Stimulated activated CD4-positive, alpha-beta T cell treated with anti-CD3 and anti-CD28 coated beads, Interleukin-12 subunit alpha, Interleukin-12 subunit beta, amount 100 ng/mL, for 48 hours (primary cell): ENCODE results near the gene ZFYVE1.
A peak's percentile ranks its signal among the peaks of the same experiment; 100 is the strongest.
"Not testable (repeated sequence)": the region's sequence is repeated elsewhere in the genome, so short reads cannot be mapped to it uniquely, and the experiment has no call there.

ENCODE experiments used
- DNase-seq, 3 donors: peaks; one replicate each; pipeline ENCODE4 v3.0.0-alpha.2; 2020; ENCODE audit warnings: low read depth in 2 of 3, low spot score in 1 of 3

Gene ZFYVE1

GRCh38 chr14:72958548-72958947, 68.4 kb downstream of the ZFYVE1 start:
- no peak for DNase-seq

- DNase-seq = no peak
These were observed 69.7 kb downstream of the ZFYVE1 start for GRCh38 chr14:72957213-72957612.

GRCh38 chr14:72956741-72957140, 70.2 kb downstream of the ZFYVE1 start:
- not testable (repeated sequence) for DNase-seq

GRCh38 chr14:72952171-72952570, 74.7 kb downstream of the ZFYVE1 start:
- no peak for DNase-seq

GRCh38 chr14:72948481-72949138, 78.3 kb downstream of the ZFYVE1 start:
- peak; percentile 15 to 69 (median 44) for DNase-seq

- no peak for DNase-seq
These were observed 79.3 kb downstream of the ZFYVE1 start for GRCh38 chr14:72947366-72948160.

- no peak for DNase-seq
These were observed 80.4 kb downstream of the ZFYVE1 start for GRCh38 chr14:72946491-72946890.

- no peak for DNase-seq
These were observed 81.4 kb downstream of the ZFYVE1 start for GRCh38 chr14:72945356-72946027.

- no peak for DNase-seq
These were observed 83.0 kb downstream of the ZFYVE1 start for GRCh38 chr14:72943876-72944430.

GRCh38 chr14:72942934-72943333, 84.0 kb downstream of the ZFYVE1 start:
- DNase-seq = no peak

- no peak for DNase-seq
These were observed 85.5 kb downstream of the ZFYVE1 start for GRCh38 chr14:72941286-72941985.

- DNase-seq = no peak
These were observed 87.3 kb downstream of the ZFYVE1 start for GRCh38 chr14:72939630-72940029.

GRCh38 chr14:72932893-72933292, 94.0 kb downstream of the ZFYVE1 start:
- no peak for DNase-seq

GRCh38 chr14:72929316-72930080, 97.4 kb downstream of the ZFYVE1 start:
- DNase-seq = no peak

GRCh38 chr14:72928872-72929271, 98.0 kb downstream of the ZFYVE1 start:
- DNase-seq = no peak

GRCh38 chr14:72926292-72927028, 100.4 kb downstream of the ZFYVE1 start, which contains the start of gene DCAF4:
Gene DCAF4, plus strand, starts transcription at chr14:72926464. Its CDS starts 11,515 bp downstream, at chr14:72937979.
- DNase-seq = peak; percentile 90 to 93 (median 91)

- no peak for DNase-seq
These were observed 101.1 kb downstream of the ZFYVE1 start for GRCh38 chr14:72925815-72926291.

- no peak for DNase-seq
These were observed 101.6 kb downstream of the ZFYVE1 start for GRCh38 chr14:72925171-72925759.

GRCh38 chr14:72924337-72924736, 102.6 kb downstream of the ZFYVE1 start:
- no peak for DNase-seq
